K562 (cell line): ENCODE results near the gene COQ4. TPM values are rescaled to one million over a fixed set of nuclear protein-coding genes. Genes with fewer than 3 reads are reported as not detected.
A peak's percentile ranks its signal among the peaks of the same experiment; 100 is the strongest.

Experiments used
- ADNP ChIP-seq: fragments of 200-800 bp; sonication (Bioruptor generic); IDR thresholded peaks from 2 replicates; pipeline ENCODE4 v1.6.1; 2016; ENCODE audit warnings: missing genetic modification characterization, missing compliant biosample characterization
- ATF4 ChIP-seq: fragments of 450-650 bp; formaldehyde crosslinking; IDR thresholded peaks from 2 replicates; pipeline ENCODE4 v1.4.0; 2022; ENCODE audit warnings: mild to moderate bottlenecking, moderate library complexity
- COPS2 ChIP-seq: fragments of 450-650 bp; conservative IDR thresholded peaks from 2 replicates; pipeline ENCODE4 v1.6.1; 2016; ENCODE audit warnings: mild to moderate bottlenecking, moderate library complexity
- FOSL1 ChIP-seq: fragments of 200-800 bp; sonication (Bioruptor generic); conservative IDR thresholded peaks from 2 replicates; pipeline ENCODE4 v1.6.1; 2016; ENCODE audit warnings: missing genetic modification characterization, missing compliant biosample characterization
- ID3 ChIP-seq, 2 experiments: fragments of 250-450 bp in 1 of 2; fragments of 450-650 bp in 1 of 2; sonication (Bioruptor Pico) in 1 of 2; IDR thresholded peaks; 2 replicates each; pipeline versions ENCODE4 v1.6.1 to v1.8.0; 2016 to 2021; ENCODE audit warnings: mild to moderate bottlenecking in 2 of 2, moderate library complexity in 2 of 2, missing compliant biosample characterization in 1 of 2, missing genetic modification characterization in 1 of 2
- MAFF ChIP-seq: IDR thresholded peaks from 2 replicates; pipeline ENCODE4 v1.6.1; 2012; ENCODE audit warnings: low read length, improper control_type of control experiment
- MEF2A ChIP-seq: IDR thresholded peaks from 2 replicates; pipeline ENCODE4 v1.6.1; 2011; ENCODE audit warnings: low read depth, mild to moderate bottlenecking, low read length, moderate library complexity; ENCODE audit not compliant: control insufficient read depth
- PCBP1 ChIP-seq: fragments of 200-400 bp; formaldehyde crosslinking; IDR thresholded peaks from 2 replicates; pipeline ENCODE4 v1.6.1; 2018; ENCODE audit warnings: mild to moderate bottlenecking, low read depth, low read length; ENCODE audit not compliant: poor library complexity, severe bottlenecking
- RAD51 ChIP-seq: fragments of 450-650 bp; IDR thresholded peaks from 2 replicates; pipeline ENCODE4 v1.7.1; 2016; ENCODE audit warnings: low read depth, mild to moderate bottlenecking, borderline replicate concordance
- RBM39 ChIP-seq: fragments of 200-400 bp; formaldehyde crosslinking; optimal IDR thresholded peaks from 2 replicates; pipeline ENCODE3; 2018; ENCODE audit warnings: low read depth, low read length
- REST ChIP-seq, 2 experiments: fragments of 450-650 bp; formaldehyde crosslinking in 1 of 2; IDR thresholded peaks; 2 replicates each; pipeline versions ENCODE4 v1.4.0 to v1.6.1; 2014 to 2020; ENCODE audit warnings: mild to moderate bottlenecking in 2 of 2, borderline replicate concordance in 1 of 2, low read depth in 1 of 2
- SAP30 ChIP-seq: fragments of 200-600 bp; sonication (generic); IDR thresholded peaks from 2 replicates; pipeline ENCODE4 v1.6.1; 2012; ENCODE audit warnings: borderline replicate concordance, low read depth, mild to moderate bottlenecking, moderate library complexity, low read length, control low read depth, inconsistent platforms; ENCODE audit not compliant: insufficient read depth, poor library complexity, severe bottlenecking
- USF2 ChIP-seq: sonication (generic); formaldehyde crosslinking; IDR thresholded peaks from 2 replicates; pipeline ENCODE4 v1.5.0; 2020; ENCODE audit warnings: missing genetic modification reagents
- ZNF696 ChIP-seq: fragments of 250-450 bp; sonication (Bioruptor Pico); conservative IDR thresholded peaks from 2 replicates; pipeline ENCODE4 v1.4.0; 2020; ENCODE audit warnings: mild to moderate bottlenecking, moderate library complexity
- ZNF780A ChIP-seq: fragments of 250-450 bp; sonication (Bioruptor Pico); IDR thresholded peaks from 2 replicates; pipeline ENCODE4 v1.5.0; 2021; ENCODE audit warnings: mild to moderate bottlenecking
- polyA plus RNA-seq, 8 experiments: library from polyadenylated mRNA; depleted of rRNA in 4 of 8; stranded (reverse) in 5 of 8; unstranded in 3 of 8; fragments of >200 nt; fragmentation: Nextera tagmentation in 2 of 8; fragmentation: Illumina TruSeq in 1 of 8; extraction: Ambion mirVana in 2 of 8; extraction: Trizol in 1 of 8; gene quantifications; 2 replicates each; pipeline versions ENCODE4 v1.2.1 to v1.2.3, GENCODE V29; 2011 to 2014; ENCODE audit warnings: inconsistent platforms in 1 of 8, missing spikeins in 1 of 8
- total RNA-seq, 7 experiments: library from RNA; depleted of rRNA in 6 of 7; stranded (reverse); fragments of >200 nt in 6 of 7; fragmentation: Illumina TruSeq in 2 of 7; extraction: Trizol in 2 of 7; gene quantifications; 2 replicates each; pipeline versions ENCODE4 v1.2.1 to v1.2.3, GENCODE V29; 2011 to 2021; ENCODE audit warnings: low replicate concordance in 1 of 7

Gene COQ4
- total and polyA plus RNA-seq, 9 of the 15 experiments (the other 6 are each of a cell fraction or from before 2014, with no cell fraction given), result 9.1 to 135 (median 67.2) TPM

- TF ChIP-seq REST (IDR thresholded peaks at IDR 0.05; ENCODE audit: borderline replicate concordance) (peak; percentile 73), REST (CRISPR knock-in tag; IDR thresholded peaks at IDR 0.05; ENCODE audit: low read depth) (peak; percentile 81), ATF4 (peak; percentile 59), PCBP1 (peak; percentile 24), USF2 (CRISPR knock-in tag) (no peak), ZNF780A (CRISPR knock-in tag) (no peak), MEF2A (no peak), RBM39 (peak; percentile 79), RAD51 (no peak; the same call in 1 of the 2 replicates), SAP30 (peak; percentile 61), MAFF (no peak), ZNF696 (CRISPR knock-in tag) (no peak), FOSL1 (tag) (no peak), ADNP (no peak), COPS2 (no peak), ID3 (CRISPR knock-in tag; IDR thresholded peaks at IDR 0.05) (no peak), ID3 (tag; IDR thresholded peaks at IDR 0.05) (peak; percentile 88)
Observed at GRCh38 chr9:128339761-128340690, 17.4 kb downstream of the COQ4 start, which contains the start of gene SLC27A4 (continued).
